Choroid plexus epithelial cell (primary cell): ENCODE data around the gene MLANA.

Experiments
- DNase-seq: peaks from one replicate; pipeline ENCODE4 v3.0.0-alpha.2; 2010; ENCODE audit warnings: low read depth
- H3K4me3 ChIP-seq: 2 replicates; pipeline ENCODE4 v1.5.1; 2011; ENCODE audit warnings: low read depth, mild to moderate bottlenecking, control low read depth, low read length, moderate library complexity
- CTCF ChIP-seq: conservative IDR thresholded peaks from 2 replicates; pipeline ENCODE4 v1.5.1; 2011; ENCODE audit warnings: low read depth, mild to moderate bottlenecking, control low read depth, inconsistent platforms, low read length, moderate library complexity

Gene MLANA

GRCh38 chr9:5869315-5870019 lies 21.2 kb upstream of the MLANA start:
- DNase-seq: no peak
- no peak overlapping the region for H3K4me3 ChIP-seq
- peak; percentile 26 for TF ChIP-seq CTCF

- no peak overlapping the region for H3K4me3 ChIP-seq
- TF ChIP-seq CTCF: no peak
- no peak for DNase-seq
Measured at GRCh38 chr9:5870020-5870339, 20.7 kb upstream of the MLANA start.

- peak; percentile 84 for DNase-seq
- H3K4me3 ChIP-seq: no peak overlapping the region
- no peak for TF ChIP-seq CTCF
Measured at GRCh38 chr9:5870691-5871090, 20.0 kb upstream of the MLANA start.

- no peak for TF ChIP-seq CTCF
- DNase-seq: no peak
- no peak overlapping the region for H3K4me3 ChIP-seq
Measured at GRCh38 chr9:5871785-5872184, 18.9 kb upstream of the MLANA start.

- no peak overlapping the region for H3K4me3 ChIP-seq
- TF ChIP-seq CTCF: no peak
- peak; percentile 47 for DNase-seq
Measured at GRCh38 chr9:5872511-5872910, 18.2 kb upstream of the MLANA start.

GRCh38 chr9:5873439-5873838 lies 17.2 kb upstream of the MLANA start:
- no peak overlapping the region for H3K4me3 ChIP-seq
- DNase-seq: no peak
- no peak for TF ChIP-seq CTCF

GRCh38 chr9:5874048-5874447 lies 16.6 kb upstream of the MLANA start:
- no peak overlapping the region for H3K4me3 ChIP-seq
- no peak for DNase-seq
- TF ChIP-seq CTCF: no peak
